Ishikawa (cell line): ENCODE data around the gene OBSCN.

Source experiments
- MAX ChIP-seq: IDR thresholded peaks from 2 replicates; pipeline ENCODE4 v1.6.1; 2012
- NFIC ChIP-seq: IDR thresholded peaks from 2 replicates; pipeline ENCODE4 v1.6.1; 2012
- TCF12 ChIP-seq: IDR thresholded peaks from 2 replicates; pipeline ENCODE4 v1.6.1; 2012; ENCODE audit warnings: low read depth
- TEAD4 ChIP-seq: IDR thresholded peaks from 2 replicates; pipeline ENCODE4 v1.6.1; 2012
- USF1 ChIP-seq: IDR thresholded peaks from 2 replicates; pipeline ENCODE4 v1.6.1; 2012

- TF ChIP-seq NFIC (no peak), TCF12 (no peak), USF1 (no peak), TEAD4 (no peak), MAX (no peak)
Observed at GRCh38 chr1:228194436-228194835, 13.4 kb upstream of the OBSCN start.
